ENCODE data around the gene CDC42BPB.

Gene CDC42BPB

DNA sequence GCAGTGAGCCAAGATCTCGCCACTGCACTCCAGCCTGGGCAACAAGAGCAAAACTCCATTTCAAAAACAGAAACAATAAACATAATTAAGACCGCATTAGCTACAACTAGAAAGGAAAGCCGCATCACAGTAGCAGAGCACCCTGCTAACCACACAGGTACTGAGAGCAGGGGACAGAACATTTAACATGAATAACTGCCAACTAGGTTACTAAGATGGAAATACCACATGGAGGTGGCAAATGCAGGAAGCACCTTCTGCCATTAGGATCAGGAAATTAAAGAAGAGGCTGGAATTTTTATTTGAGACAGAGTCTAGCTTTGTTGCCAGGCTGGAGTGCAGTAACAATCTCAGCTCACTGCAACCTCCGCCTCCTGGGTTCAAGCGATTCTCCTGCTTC is 41.9 kb downstream of the CDC42BPB start:
- no peak for DNase-seq

GRCh38 chr14:103014466-103015228 is 42.7 kb downstream of the CDC42BPB start:
- DNase-seq: peak; percentile 9

DNA sequence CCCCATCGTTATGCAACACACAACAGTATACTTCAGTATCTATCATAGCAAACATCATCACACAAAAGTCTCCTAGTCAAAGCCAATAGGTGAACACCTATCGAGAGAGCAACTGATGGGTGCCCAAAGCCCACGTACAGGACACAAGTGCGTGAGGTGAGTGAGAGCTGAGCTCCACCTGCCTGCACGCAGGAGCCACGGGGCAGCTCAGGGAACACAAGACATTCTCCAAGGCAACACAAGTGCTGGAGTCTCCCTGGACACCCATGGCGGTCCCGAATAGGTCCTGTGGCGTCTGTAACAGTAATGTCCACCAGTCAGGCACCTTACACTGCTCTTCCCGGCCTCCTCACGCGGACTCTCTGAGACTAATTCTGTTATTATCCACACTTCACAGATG is 44.3 kb downstream of the CDC42BPB start:
- DNase-seq: no peak

GRCh38 chr14:103009559-103009958 is 47.8 kb downstream of the CDC42BPB start:
- no peak for DNase-seq

DNA sequence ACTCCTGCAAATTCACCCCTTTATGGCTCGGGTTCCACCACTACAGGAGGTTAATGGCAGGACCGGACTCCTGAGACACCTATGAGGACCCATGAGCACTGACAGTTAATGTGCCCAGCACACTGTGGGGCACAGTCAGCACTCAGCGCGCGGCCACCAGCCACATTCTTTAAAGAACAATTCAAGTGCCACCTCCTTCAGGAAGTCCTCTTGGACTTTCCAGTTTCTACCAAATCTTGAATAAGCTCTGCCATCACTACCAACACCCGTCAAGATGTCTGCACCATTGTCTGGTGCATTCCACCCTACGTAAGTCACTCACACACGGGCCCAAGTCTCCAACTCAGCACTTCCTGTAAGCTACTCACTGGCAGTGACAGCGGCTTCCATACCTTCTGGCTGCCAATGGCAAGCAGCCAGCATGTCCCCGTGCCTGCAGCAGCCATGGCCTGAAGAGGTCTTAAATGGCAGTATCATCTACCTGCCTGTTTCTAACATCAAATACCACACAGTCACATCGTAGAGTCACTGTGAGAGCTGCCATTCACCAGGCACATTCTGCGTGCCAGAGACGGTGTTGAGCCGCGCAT is 48.5 kb downstream of the CDC42BPB start:
- DNase-seq: no peak

- DNase-seq: no peak
Measured at GRCh38 chr14:103008126-103008525, 49.2 kb downstream of the CDC42BPB start.

DNA sequence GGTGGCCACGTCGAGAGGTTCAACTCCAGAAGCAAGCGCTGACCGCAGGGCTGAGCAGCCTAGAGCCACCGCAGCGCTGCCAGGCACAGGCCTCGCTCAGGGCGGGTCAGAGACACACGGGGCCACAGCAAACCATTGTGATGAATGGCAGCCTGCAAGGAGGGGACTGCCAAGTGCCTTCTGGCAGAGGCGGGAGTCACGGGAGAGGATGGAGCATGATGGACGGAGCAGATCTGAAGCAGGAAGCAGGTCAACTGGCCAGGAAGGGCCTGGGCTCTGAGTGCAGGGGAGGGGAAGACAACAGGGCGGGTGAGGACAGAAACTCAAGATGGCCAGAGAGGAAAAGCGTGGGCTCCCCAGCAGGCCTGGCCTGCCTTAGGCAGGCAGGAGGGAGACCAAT is 49.8 kb downstream of the CDC42BPB start:
- no peak for DNase-seq

DNA sequence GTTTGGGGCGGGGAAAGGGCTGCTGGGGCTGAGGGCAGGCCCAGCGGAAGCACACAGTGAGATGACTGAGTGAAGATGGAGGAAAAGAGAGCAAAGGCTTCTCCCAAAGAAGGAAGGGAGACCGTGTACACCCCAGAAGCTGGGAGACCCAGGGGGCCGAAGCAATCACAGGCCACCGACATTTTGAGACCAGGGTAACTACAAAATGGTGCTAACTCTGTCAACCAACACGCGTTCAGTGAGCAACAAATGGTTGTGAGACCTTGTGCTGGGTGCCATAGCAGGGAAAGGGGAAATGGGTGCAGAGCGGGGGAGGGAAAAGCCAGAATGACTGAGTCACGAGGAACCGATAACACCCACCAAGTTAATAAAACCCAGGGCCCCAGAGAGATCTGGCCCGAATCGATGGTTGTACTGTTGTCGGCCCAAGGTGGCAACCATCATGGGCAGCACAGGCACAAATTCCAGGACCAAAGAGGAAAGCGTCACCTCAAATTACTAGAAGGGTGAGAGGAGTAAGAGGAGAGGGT is 50.3 kb downstream of the CDC42BPB start:
- DNase-seq: no peak

- no peak for DNase-seq
Measured at GRCh38 chr14:103006106-103006505, 51.2 kb downstream of the CDC42BPB start.

GRCh38 chr14:103003850-103004249 is 53.5 kb downstream of the CDC42BPB start:
- DNase-seq: no peak

DNA sequence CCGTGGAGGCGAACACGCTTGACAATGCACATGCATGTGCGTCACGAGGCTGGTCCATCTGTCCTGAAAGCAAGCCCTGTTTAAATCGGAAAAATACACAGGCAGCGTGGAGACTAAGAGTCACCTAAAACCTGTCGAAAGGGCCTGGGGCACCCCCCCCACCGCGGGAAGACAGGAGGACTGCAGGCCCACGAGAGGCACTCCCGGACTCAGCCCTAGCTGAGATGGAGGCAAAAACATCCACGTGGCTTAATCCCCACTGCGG is 54.1 kb downstream of the CDC42BPB start:
- no peak for DNase-seq

DNA sequence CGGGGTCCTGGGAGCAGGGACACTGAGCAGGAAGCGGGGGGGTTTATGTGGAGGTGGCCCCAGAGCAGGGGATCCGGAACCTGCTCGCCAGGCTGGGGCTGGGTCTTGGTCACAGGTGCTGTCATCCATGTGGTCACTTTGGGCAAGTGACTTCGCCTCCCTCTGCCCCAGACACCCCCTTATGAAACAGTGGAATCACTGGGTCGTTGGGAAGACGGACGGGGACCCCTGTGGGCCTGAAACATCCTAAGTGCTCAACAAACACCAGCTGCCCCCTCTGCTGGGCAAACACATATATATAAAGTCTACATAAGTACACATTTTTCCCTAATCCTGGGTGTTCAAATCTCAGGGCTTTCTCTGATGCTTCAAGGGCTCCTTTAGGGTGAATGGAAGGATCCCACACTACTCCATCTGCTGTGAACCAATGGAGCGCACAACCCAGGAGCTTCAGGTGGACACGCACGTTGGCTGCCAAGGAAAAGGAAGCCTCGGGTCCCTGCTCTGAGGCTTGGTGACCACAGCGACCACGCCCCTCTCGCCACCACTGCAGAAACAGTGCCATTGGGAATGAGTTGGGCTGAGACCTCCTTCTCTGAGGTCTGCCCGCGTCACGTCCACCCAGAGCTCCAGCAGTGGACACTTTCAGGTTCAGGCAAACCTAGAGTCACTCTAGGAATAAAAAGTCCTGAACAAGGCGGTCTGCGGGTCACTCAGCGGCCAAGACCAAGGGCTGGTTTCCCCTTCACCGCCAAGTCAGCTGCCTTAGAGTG is 54.6 kb downstream of the CDC42BPB start:
- DNase-seq: no peak

DNA sequence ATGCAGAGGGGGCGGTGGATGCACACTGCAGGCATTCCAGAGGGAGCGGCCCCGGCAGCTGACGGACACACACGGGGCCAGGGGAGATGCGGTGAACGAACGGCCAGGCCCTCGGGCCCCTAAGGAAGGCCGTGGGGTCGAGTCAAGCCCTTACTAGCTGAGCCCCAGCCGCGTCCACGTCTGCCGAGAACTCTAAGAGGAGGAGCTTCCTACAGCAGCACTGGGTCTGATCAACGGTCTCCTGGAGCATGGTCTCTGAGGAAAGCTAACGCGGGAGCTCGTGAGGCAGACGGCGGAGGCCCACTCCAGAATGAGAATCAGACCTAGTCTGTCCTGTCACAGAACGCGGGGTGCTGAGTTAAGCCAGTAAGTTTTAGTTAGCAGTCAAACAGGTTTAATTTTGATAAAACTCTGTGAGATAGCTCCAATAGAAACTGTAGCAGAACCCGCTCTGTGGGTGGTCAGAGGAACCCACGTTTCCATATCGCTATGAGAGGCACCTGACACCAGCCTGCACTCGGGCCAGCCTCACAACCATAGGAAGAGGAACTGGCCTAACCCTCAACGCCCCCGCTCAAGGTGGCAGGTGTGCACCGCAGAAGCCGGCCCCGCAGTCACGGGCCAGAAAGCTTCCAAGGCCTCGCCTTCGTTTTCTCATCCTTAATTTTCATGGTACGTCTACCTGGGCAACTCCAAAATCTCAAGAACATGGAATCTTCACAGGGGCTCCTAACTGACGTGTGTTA is 55.5 kb downstream of the CDC42BPB start:
- no peak for DNase-seq

- DNase-seq: no peak
Measured at GRCh38 chr14:103001226-103001625, 56.1 kb downstream of the CDC42BPB start.

DNA sequence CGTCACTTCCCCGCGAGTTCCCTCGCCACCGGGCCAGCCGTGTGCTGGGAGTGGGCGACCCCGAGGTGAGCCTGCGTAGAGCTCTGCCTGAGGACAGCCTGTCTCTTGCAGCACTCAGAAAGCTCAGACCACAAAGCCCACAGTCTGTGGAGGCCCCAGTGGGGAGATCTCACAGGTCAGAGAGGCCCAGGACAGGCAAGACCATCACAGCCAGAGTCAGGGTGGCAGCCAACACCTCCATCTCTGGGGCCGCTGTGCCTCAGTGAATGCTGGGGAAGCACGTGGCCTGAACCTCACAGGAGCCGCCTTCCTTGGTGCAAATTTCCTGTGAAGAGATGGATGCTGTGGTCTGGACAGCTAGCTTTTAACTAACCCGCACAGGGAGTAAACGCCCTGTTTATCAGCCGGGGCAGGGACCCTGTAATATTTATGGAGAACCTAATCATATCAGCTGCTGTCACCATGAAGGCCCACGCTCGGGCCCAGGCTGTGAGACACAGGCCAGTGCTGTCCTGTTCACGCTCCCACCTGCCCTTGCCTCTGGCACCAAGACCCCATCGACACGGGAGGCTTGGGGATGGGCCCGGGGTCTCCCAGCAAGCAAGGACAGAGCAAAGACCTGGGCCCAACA is 56.9 kb downstream of the CDC42BPB start:
- no peak for DNase-seq

- DNase-seq: no peak
Measured at GRCh38 chr14:102999227-102999895, 58.0 kb downstream of the CDC42BPB start.

GRCh38 chr14:102998393-102998792 is 59.0 kb downstream of the CDC42BPB start:
- DNase-seq: no peak

DNA sequence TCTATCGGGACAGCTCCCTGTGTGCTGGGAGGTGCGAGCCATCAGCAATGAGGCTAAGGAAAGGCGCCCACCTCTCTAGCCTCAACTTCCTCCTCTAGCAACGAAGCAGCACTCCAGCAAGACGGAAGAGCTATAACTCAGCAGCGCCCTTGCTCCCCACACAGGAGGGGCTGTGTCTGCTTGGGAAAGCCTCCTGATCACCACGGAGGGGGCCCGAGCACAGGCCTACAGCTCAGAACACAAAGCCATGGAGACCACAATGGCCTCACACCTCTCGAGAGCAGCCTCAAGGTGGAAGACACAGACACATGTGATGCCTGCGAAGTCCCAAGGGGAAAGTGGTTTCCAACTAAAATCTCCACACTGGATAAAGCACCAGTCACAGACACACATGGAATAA is 60.4 kb downstream of the CDC42BPB start:
- no peak for DNase-seq

GRCh38 chr14:102994689-102995088 is 62.7 kb downstream of the CDC42BPB start:
- no peak for DNase-seq

GRCh38 chr14:102993523-102993922 is 63.8 kb downstream of the CDC42BPB start:
- DNase-seq: no peak

DNA sequence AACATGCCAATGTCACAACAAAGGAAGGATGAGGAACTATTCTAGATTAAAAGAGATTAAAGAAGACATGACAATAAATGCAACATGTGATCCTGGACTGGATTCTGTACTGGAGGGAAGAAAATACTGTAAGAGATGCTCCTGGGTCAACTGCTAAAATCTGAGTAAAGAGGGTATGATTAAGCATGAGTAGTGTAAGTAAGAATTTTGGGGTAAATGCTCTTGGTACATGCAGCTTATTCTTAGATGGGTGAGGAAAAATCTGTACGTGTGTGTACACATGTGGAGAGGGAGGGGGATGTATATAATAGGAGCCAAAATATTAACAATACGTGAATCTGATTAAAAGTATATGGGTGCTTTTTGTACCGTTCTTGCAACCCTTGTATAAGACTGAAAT is 66.0 kb downstream of the CDC42BPB start:
- no peak for DNase-seq

DNA sequence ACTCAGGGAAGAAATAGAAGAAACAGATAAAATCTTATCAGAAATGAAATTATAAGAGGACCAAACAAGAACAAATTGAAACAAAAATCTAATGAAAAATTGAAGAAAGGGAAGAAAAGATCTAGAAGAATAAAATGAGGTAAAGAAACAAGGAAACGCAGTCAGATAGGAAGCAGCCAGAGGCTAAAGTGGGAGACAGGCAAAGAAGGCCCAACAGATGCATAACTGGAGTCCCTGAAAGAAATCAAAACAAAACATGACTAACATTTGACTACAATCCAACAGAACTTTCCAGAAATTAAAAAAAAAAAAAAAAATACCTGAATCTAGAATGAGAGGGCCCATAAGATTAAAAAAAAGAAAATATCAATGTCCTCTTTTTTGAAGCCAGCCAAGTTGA is 69.3 kb downstream of the CDC42BPB start:
- no peak for DNase-seq
